Astrocyte of the spinal cord (primary cell): ENCODE measurements around the gene SMIM14.

Experiments used
- DNase-seq: peaks from one replicate; pipeline ENCODE4 v3.0.0; 2011; ENCODE audit warnings: low read depth, low spot score
- H3K4me3 ChIP-seq: 2 replicates; pipeline ENCODE4 v1.5.1; 2011; ENCODE audit warnings: low read depth, mild to moderate bottlenecking, low read length, moderate library complexity
- in situ Hi-C: cut with HindIII; loops from 2 replicates; pipeline ENCODE4 v1.10.0; 2017; ENCODE audit warnings: low sequenced_read_pairs
- TF ChIP-seq, protein P1 (sequence below): IDR thresholded peaks from 2 replicates; pipeline ENCODE4 v1.5.1; 2012; ENCODE audit warnings: low read depth, mild to moderate bottlenecking, low read length, inconsistent platforms

Gene SMIM14

DNA sequence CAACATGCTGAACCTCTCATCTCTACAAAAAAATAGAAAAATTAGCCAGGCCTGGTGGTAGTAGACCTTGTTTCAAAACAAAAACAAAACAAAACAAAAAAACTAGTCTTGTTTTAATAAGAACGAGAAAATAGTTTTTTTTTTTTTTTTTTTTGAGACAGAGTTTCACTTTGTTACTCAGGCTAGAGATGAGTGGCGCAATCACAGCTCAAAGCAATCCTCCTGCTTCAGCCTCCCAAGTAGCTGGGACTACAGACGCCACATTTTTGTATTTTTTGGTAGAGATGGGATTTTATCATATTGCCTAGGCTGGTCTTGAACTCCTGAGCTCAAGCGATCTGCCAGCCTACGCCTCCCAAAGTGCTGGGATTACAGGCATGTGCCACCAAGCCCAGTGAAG is 63.7 kb downstream of the SMIM14 start:
- in situ Hi-C loops, result no loop called here
- no peak overlapping the region for H3K4me3 ChIP-seq
- TF ChIP-seq, protein P1, sequence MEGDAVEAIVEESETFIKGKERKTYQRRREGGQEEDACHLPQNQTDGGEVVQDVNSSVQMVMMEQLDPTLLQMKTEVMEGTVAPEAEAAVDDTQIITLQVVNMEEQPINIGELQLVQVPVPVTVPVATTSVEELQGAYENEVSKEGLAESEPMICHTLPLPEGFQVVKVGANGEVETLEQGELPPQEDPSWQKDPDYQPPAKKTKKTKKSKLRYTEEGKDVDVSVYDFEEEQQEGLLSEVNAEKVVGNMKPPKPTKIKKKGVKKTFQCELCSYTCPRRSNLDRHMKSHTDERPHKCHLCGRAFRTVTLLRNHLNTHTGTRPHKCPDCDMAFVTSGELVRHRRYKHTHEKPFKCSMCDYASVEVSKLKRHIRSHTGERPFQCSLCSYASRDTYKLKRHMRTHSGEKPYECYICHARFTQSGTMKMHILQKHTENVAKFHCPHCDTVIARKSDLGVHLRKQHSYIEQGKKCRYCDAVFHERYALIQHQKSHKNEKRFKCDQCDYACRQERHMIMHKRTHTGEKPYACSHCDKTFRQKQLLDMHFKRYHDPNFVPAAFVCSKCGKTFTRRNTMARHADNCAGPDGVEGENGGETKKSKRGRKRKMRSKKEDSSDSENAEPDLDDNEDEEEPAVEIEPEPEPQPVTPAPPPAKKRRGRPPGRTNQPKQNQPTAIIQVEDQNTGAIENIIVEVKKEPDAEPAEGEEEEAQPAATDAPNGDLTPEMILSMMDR, result no peak
- DNase-seq, result no peak

DNA sequence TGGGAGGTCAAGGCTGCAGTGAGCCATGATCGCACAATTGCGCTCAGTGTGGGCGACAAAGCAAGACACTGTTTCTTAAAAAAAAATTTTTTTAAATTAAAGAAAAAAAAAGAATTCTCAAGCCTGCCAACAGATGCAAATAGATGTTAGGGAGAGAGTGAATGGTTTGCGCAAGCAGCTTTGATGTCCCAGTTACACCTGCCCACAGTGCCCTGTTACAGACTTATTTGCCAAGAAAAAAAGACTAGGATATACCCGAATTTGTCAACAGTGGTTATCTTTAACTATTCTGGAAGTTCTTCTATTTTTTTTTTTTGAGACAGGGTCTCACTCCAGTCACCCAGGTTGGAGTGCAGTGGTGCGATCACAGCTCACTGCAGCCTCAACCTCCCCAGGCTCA is 67.2 kb downstream of the SMIM14 start:
- TF ChIP-seq, protein P1, result no peak
- DNase-seq, result no peak
- in situ Hi-C loops, result no loop called here
- no peak overlapping the region for H3K4me3 ChIP-seq

DNA sequence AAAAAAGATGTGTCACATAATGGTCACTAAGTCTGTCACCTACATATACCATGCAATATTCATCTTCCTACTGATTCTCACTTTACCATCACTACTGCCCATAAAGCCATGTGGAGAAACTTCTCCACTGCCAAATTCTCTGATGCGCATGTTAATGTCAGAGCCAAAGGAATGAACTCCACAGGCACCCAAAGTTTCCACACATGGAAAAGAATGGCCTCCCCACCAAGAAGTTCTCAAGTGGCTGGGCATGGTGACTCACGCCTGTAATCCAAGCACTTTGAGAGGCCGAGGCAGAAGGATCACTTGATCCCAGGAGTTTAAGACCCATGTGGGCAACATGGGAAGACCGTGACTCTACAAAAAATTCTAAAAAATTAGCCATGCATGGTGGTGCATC is 67.6 kb downstream of the SMIM14 start:
- peak; percentile 21 for DNase-seq
- TF ChIP-seq, protein P1, result no peak
- no peak overlapping the region for H3K4me3 ChIP-seq
- in situ Hi-C loops, result no loop called here

DNA sequence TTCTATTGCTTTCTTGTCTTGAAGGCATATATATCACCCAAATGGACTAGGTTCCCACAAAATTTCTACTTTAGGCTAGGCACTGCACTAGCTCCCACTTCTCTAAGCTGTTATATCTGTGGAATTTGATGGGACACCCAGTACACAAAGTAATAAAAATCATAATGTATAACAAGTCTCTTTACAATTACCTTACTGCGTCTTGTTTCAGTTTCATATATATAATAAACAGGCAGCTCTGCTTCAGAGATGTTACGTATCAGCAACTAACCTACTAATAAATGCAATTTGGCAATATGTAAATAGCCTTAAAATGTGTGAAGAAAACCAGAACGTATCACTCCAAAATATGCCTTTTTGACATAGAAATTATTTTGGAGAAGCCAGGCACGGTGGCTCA is 69.5 kb downstream of the SMIM14 start:
- TF ChIP-seq, protein P1, result no peak
- H3K4me3 ChIP-seq, result no peak overlapping the region
- DNase-seq, result no peak
- in situ Hi-C loops, result no loop called here

DNA sequence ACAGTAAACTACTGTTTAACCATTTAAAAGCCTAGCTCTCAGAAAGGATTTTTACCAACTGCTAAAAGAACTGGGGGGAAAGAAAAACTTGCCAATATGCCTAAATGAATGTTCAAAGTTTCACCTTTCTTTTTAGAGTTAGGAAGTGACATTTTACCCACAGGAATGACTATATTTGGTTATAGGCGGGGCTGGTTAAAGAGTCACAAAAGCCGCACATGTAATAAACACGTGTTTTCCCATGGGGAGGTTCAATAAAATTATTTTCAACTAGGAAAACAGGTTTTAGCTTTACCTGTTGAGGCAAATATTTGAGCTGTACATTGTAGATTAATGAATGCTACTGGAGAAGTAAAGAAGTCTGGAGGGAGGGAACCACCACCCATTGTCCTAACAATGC is 69.9 kb downstream of the SMIM14 start:
- in situ Hi-C loops, result no loop called here
- H3K4me3 ChIP-seq, result no peak overlapping the region
- DNase-seq, result no peak
- TF ChIP-seq, protein P1, result no peak

DNA sequence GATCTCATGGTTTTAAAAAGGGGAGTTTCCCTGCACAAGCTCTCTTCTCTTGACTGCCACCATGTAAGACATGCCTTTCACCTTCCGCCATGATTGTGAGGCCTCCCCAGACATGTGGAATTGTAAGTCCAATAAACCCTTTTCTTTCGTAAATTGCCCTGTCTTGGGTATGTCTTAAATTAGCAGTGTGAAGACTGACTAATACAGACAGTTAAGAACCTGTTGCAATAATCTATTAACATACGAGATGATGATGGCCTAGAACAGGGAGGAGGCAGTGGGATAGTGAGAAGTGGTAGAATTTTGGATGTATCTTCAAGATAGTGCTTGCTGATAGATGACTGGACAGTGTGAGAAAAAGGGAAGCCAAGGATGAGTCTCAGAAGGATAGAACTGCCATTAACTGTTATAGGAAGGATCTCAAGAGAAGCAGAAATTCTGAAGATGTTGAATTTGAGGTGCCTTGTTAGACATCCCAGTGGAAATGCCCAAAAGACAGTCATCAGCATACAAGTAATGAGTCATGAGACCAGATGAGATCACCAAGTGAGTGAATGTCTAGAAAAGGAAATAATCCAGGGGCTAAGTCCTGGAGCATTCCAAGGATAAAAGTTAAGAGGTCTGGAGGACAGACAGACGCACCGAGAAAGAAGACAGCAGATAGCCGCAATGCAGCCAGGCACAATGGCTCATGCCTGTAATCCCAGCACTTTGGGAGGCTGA is 72.6 kb downstream of the SMIM14 start:
- TF ChIP-seq, protein P1, result no peak
- peak; percentile 84 for DNase-seq
- H3K4me3 ChIP-seq, result no peak overlapping the region
- in situ Hi-C loops, result no loop called here
